Osteoblast (primary cell): ENCODE data around the gene PDCD4. TPM values are rescaled to one million over a fixed set of nuclear protein-coding genes. Genes with fewer than 3 reads are reported as not detected.

Experiments
- DNase-seq: peaks from one replicate; pipeline ENCODE4 v3.0.0; 2011; ENCODE audit warnings: low spot score, mixed read lengths; ENCODE audit not compliant: insufficient read length; ENCODE audit errors: missing footprints
- H2AFZ ChIP-seq: 2 replicates; pipeline ENCODE4 v1.6.0; 2011; ENCODE audit warnings: mild to moderate bottlenecking, low read length
- H3K27ac ChIP-seq: 2 replicates; pipeline ENCODE4 v1.5.1; 2011; ENCODE audit warnings: mild to moderate bottlenecking, low read depth, low read length, moderate library complexity
- H3K27me3 ChIP-seq: 2 replicates; pipeline ENCODE4 v1.6.0; 2012; ENCODE audit warnings: mild to moderate bottlenecking, control low read depth, inconsistent platforms, low read length, moderate library complexity; ENCODE audit not compliant: insufficient read depth
- H3K36me3 ChIP-seq: 2 replicates; pipeline ENCODE4 v1.5.1; 2011; ENCODE audit warnings: mild to moderate bottlenecking, low read length, control low read depth, moderate library complexity; ENCODE audit not compliant: insufficient read depth
- H3K4me1 ChIP-seq: 2 replicates; pipeline ENCODE4 v1.5.1; 2011; ENCODE audit warnings: mild to moderate bottlenecking, low read length, control low read depth, moderate library complexity; ENCODE audit not compliant: insufficient read depth
- H3K4me2 ChIP-seq: 2 replicates; pipeline ENCODE4 v1.6.0; 2011; ENCODE audit warnings: mild to moderate bottlenecking, low read length; ENCODE audit not compliant: insufficient read depth
- H3K4me3 ChIP-seq: fragments of 200-600 bp; sonication (generic); 3 replicates; pipeline ENCODE4 v1.5.1; 2012; ENCODE audit warnings: mild to moderate bottlenecking, low read length, inconsistent platforms; ENCODE audit not compliant: insufficient read depth
- H3K79me2 ChIP-seq: 2 replicates; pipeline ENCODE4 v1.6.0; 2012; ENCODE audit warnings: mild to moderate bottlenecking, low read length, control low read depth, inconsistent platforms; ENCODE audit not compliant: insufficient read depth
- H3K9me3 ChIP-seq: 2 replicates; pipeline ENCODE4 v1.5.1; 2011; ENCODE audit warnings: low read depth, low read length, control low read depth
- H4K20me1 ChIP-seq: 2 replicates; pipeline ENCODE4 v1.6.0; 2012; ENCODE audit warnings: mild to moderate bottlenecking, low read length, control low read depth; ENCODE audit not compliant: insufficient read depth
- CTCF ChIP-seq: IDR thresholded peaks from 2 replicates; pipeline ENCODE4 v1.5.1; 2011; ENCODE audit warnings: mild to moderate bottlenecking, low read depth, low read length, moderate library complexity; ENCODE audit errors: extremely low read depth
- total RNA-seq: library from RNA; depleted of rRNA; stranded (reverse); fragments of >200 nt; gene quantifications from 2 replicates; pipeline ENCODE4 v1.2.3, GENCODE V29; 2012

The PDCD4 gene
- total RNA-seq, 1 donor: 73.8 TPM

- Histone ChIP-seq H3K27ac (no peak overlapping the region), H3K27me3 (peaks cover 7% of the 10 kb centered on the region), H3K9me3 (no peaks in the 10 kb centered on the region), H2AFZ (no peak overlapping the region), H3K4me2 (no peak overlapping the region), H3K4me1 (peaks cover 4% of the 10 kb centered on the region), H3K36me3 (no peaks in the 10 kb centered on the region), H4K20me1 (no peaks in the 10 kb centered on the region), H3K4me3 (no peak overlapping the region), H3K79me2 (no peaks in the 10 kb centered on the region)
- no peak for DNase-seq
- no peak for TF ChIP-seq CTCF
Observed at GRCh38 chr10:110845756-110846620, 25.7 kb upstream of the PDCD4 start.

- Histone ChIP-seq H3K9me3 (no peaks in the 10 kb centered on the region), H3K27ac (no peak overlapping the region), H4K20me1 (no peaks in the 10 kb centered on the region), H2AFZ (no peak overlapping the region), H3K4me2 (no peak overlapping the region), H3K4me1 (peaks cover 7% of the 10 kb centered on the region), H3K27me3 (peaks cover 7% of the 10 kb centered on the region), H3K79me2 (no peaks in the 10 kb centered on the region), H3K4me3 (no peak overlapping the region), H3K36me3 (no peaks in the 10 kb centered on the region)
- TF ChIP-seq CTCF: no peak
- DNase-seq: no peak
Observed at GRCh38 chr10:110847374-110847773, 24.4 kb upstream of the PDCD4 start.

GRCh38 chr10:110848106-110848505 is 23.6 kb upstream of the PDCD4 start:
- Histone ChIP-seq H3K4me1 (peaks cover 8% of the 10 kb centered on the region), H3K9me3 (no peaks in the 10 kb centered on the region), H3K36me3 (no peaks in the 10 kb centered on the region), H3K79me2 (no peaks in the 10 kb centered on the region), H3K27ac (no peak overlapping the region), H3K4me3 (no peak overlapping the region), H3K27me3 (peaks cover 7% of the 10 kb centered on the region), H4K20me1 (no peaks in the 10 kb centered on the region), H2AFZ (no peak overlapping the region), H3K4me2 (no peak overlapping the region)
- DNase-seq: no peak
- no peak for TF ChIP-seq CTCF

GRCh38 chr10:110850099-110850498 is 21.6 kb upstream of the PDCD4 start:
- H3K4me3 ChIP-seq: no peak overlapping the region
- no peak for DNase-seq
- H3K27me3 ChIP-seq: peaks cover 7% of the 10 kb centered on the region

More at GRCh38 chr10:110850099-110850498, 21.6 kb upstream of the PDCD4 start:
- no peaks in the 10 kb centered on the region for H4K20me1 ChIP-seq
- no peaks in the 10 kb centered on the region for H3K79me2 ChIP-seq
- no peaks in the 10 kb centered on the region for H3K36me3 ChIP-seq
- H2AFZ ChIP-seq: no peak overlapping the region
- H3K4me1 ChIP-seq: peaks cover 8% of the 10 kb centered on the region
- no peaks in the 10 kb centered on the region for H3K9me3 ChIP-seq
- H3K4me2 ChIP-seq: no peak overlapping the region
- TF ChIP-seq CTCF: no peak
- H3K27ac ChIP-seq: no peak overlapping the region
